HepG2 (cell line): ENCODE measurements around the gene DAZAP1. TPM values are rescaled to one million over a fixed set of nuclear protein-coding genes. Genes with fewer than 3 reads are reported as not detected.
A peak's percentile ranks its signal among the peaks of the same experiment; 100 is the strongest.

Experiments
- ARID5B ChIP-seq: IDR thresholded peaks from 2 replicates; pipeline ENCODE4 v1.4.0; 2020; ENCODE audit warnings: mild to moderate bottlenecking, missing genetic modification reagents
- BCL3 ChIP-seq: sonication (generic); formaldehyde crosslinking; IDR thresholded peaks from 2 replicates; pipeline ENCODE4 v1.5.1; 2020; ENCODE audit warnings: mild to moderate bottlenecking, missing genetic modification reagents, moderate library complexity
- ELF3 ChIP-seq: IDR thresholded peaks from 2 replicates; pipeline ENCODE4 v1.6.1; 2016; ENCODE audit warnings: missing genetic modification reagents, missing compliant biosample characterization
- FOSL1 ChIP-seq: sonication (generic); formaldehyde crosslinking; IDR thresholded peaks from 2 replicates; pipeline ENCODE4 v1.9.0; 2021; ENCODE audit warnings: missing genetic modification reagents, borderline replicate concordance
- GATAD1 ChIP-seq: IDR thresholded peaks from 2 replicates; pipeline ENCODE4 v1.6.1; 2016; ENCODE audit warnings: missing genetic modification reagents, missing compliant biosample characterization
- HIVEP1 ChIP-seq: sonication (generic); formaldehyde crosslinking; IDR thresholded peaks from 2 replicates; pipeline ENCODE4 v1.4.0; 2020; ENCODE audit warnings: mild to moderate bottlenecking, missing genetic modification reagents
- KDM5A ChIP-seq: fragments of 200-600 bp; sonication (generic); IDR thresholded peaks from 2 replicates; pipeline ENCODE4 v1.7.0; 2018; ENCODE audit warnings: antibody characterized with exemption, mild to moderate bottlenecking, low read length, borderline replicate concordance
- MXD3 ChIP-seq: IDR thresholded peaks from 2 replicates; pipeline ENCODE4 v1.6.1; 2016; ENCODE audit warnings: mild to moderate bottlenecking, missing biosample characterization, missing genetic modification reagents
- MYC ChIP-seq: sonication (generic); formaldehyde crosslinking; IDR thresholded peaks from 2 replicates; pipeline ENCODE4 v1.9.0; 2021; ENCODE audit warnings: missing genetic modification reagents, borderline replicate concordance
- SAFB2 ChIP-seq: sonication (generic); formaldehyde crosslinking; IDR thresholded peaks from 2 replicates; pipeline ENCODE4 v1.5.1; 2020; ENCODE audit warnings: missing genetic modification reagents, low read depth, mild to moderate bottlenecking, borderline replicate concordance
- ZFP36L2 ChIP-seq: sonication (generic); formaldehyde crosslinking; IDR thresholded peaks from 2 replicates; pipeline ENCODE4 v1.4.0; 2020; ENCODE audit warnings: missing genetic modification reagents
- ZFX ChIP-seq: sonication (generic); formaldehyde crosslinking; IDR thresholded peaks from 2 replicates; pipeline ENCODE4 v1.4.0; 2020; ENCODE audit warnings: mild to moderate bottlenecking, low read depth, missing genetic modification reagents, moderate library complexity
- ZNF367 ChIP-seq: sonication (generic); formaldehyde crosslinking; IDR thresholded peaks from 2 replicates; pipeline ENCODE4 v1.4.0; 2020; ENCODE audit warnings: missing genetic modification reagents, borderline replicate concordance
- ZNF563 ChIP-seq: sonication (generic); formaldehyde crosslinking; IDR thresholded peaks from 2 replicates; pipeline ENCODE4 v1.8.0; 2022; ENCODE audit warnings: mild to moderate bottlenecking, moderate library complexity, missing genetic modification reagents
- ZNF605 ChIP-seq: sonication (generic); formaldehyde crosslinking; IDR thresholded peaks from 2 replicates; pipeline ENCODE4 v1.8.0; 2022; ENCODE audit warnings: mild to moderate bottlenecking, missing genetic modification reagents
- ZSCAN31 ChIP-seq: sonication (generic); formaldehyde crosslinking; IDR thresholded peaks from 2 replicates; pipeline ENCODE4 v1.5.0; 2020; ENCODE audit warnings: low read depth, mild to moderate bottlenecking, missing genetic modification reagents
- polyA plus RNA-seq, 8 experiments: library from polyadenylated mRNA; depleted of rRNA in 3 of 8; stranded (reverse) in 7 of 8; unstranded in 1 of 8; fragments of >200 nt; fragmentation: Illumina TruSeq in 4 of 8; extraction: Trizol in 4 of 8; gene quantifications; 2 replicates each; pipeline versions ENCODE4 v1.2.1 to v1.2.3, GENCODE V29; 2011 to 2016; ENCODE audit warnings: low read depth in 4 of 8, missing spikeins in 1 of 8, mixed read lengths in 1 of 8; ENCODE audit not compliant: insufficient read depth in 1 of 8
- total RNA-seq, 5 experiments: library from RNA; depleted of rRNA; stranded (reverse); fragments of >200 nt; fragmentation: Illumina TruSeq; extraction: Trizol; gene quantifications; 2 replicates each; pipeline ENCODE4 v1.2.3, GENCODE V29; 2016; ENCODE audit warnings: low read depth in 1 of 5
- TF ChIP-seq, protein P1 (sequence below): sonication (generic); formaldehyde crosslinking; IDR thresholded peaks from 2 replicates; pipeline ENCODE4 v1.9.0; 2021; ENCODE audit warnings: missing genetic modification reagents, borderline replicate concordance
- TF ChIP-seq, protein P2 (sequence below): sonication (generic); formaldehyde crosslinking; conservative IDR thresholded peaks from 2 replicates; pipeline ENCODE4 v1.5.0; 2020; ENCODE audit warnings: missing genetic modification reagents

Gene DAZAP1
- total and polyA plus RNA-seq, 2 of the 13 experiments (the other 11 are each of a cell fraction or from before 2014, with no cell fraction given): 63.3 to 79.2 TPM

GRCh38 chr19:1478934-1479707, 71.7 kb downstream of the DAZAP1 start, which contains the start of gene C19orf25 (continued):
- TF ChIP-seq KDM5A (peak; percentile 35; the same call in 1 of the 2 replicates), ARID5B (CRISPR knock-in tag) (peak; percentile 23; the same call in 1 of the 2 replicates), HIVEP1 (no peak), FOSL1 (CRISPR knock-in tag) (no peak), BCL3 (CRISPR knock-in tag) (peak; percentile 30; the same call in 1 of the 2 replicates), GATAD1 (CRISPR knock-in tag) (peak; percentile 88), ELF3 (CRISPR knock-in tag) (peak; percentile 47; the same call in 1 of the 2 replicates), ZFP36L2 (CRISPR knock-in tag) (no peak), MYC (CRISPR knock-in tag) (peak; percentile 75), ZFX (peak; percentile 53; the same call in 1 of the 2 replicates), SAFB2 (CRISPR knock-in tag) (0 out of 2 replicates have a peak, but pooled peaks have one; percentile 28), MXD3 (CRISPR knock-in tag) (no peak; the same call in 1 of the 2 replicates), ZNF605 (peak; percentile 85), ZNF563 (CRISPR knock-in tag) (peak; percentile 76; the same call in 1 of the 2 replicates), ZNF367 (CRISPR knock-in tag) (no peak), ZSCAN31 (CRISPR knock-in tag) (peak; percentile 44; the same call in 1 of the 2 replicates)
- TF ChIP-seq, protein P1, sequence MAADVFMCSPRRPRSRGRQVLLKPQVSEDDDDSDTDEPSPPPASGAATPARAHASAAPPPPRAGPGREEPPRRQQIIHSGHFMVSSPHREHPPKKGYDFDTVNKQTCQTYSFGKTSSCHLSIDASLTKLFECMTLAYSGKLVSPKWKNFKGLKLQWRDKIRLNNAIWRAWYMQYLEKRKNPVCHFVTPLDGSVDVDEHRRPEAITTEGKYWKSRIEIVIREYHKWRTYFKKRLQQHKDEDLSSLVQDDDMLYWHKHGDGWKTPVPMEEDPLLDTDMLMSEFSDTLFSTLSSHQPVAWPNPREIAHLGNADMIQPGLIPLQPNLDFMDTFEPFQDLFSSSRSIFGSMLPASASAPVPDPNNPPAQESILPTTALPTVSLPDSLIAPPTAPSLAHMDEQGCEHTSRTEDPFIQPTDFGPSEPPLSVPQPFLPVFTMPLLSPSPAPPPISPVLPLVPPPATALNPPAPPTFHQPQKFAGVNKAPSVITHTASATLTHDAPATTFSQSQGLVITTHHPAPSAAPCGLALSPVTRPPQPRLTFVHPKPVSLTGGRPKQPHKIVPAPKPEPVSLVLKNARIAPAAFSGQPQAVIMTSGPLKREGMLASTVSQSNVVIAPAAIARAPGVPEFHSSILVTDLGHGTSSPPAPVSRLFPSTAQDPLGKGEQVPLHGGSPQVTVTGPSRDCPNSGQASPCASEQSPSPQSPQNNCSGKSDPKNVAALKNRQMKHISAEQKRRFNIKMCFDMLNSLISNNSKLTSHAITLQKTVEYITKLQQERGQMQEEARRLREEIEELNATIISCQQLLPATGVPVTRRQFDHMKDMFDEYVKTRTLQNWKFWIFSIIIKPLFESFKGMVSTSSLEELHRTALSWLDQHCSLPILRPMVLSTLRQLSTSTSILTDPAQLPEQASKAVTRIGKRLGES (CRISPR knock-in tag): no peak
- TF ChIP-seq, protein P2, sequence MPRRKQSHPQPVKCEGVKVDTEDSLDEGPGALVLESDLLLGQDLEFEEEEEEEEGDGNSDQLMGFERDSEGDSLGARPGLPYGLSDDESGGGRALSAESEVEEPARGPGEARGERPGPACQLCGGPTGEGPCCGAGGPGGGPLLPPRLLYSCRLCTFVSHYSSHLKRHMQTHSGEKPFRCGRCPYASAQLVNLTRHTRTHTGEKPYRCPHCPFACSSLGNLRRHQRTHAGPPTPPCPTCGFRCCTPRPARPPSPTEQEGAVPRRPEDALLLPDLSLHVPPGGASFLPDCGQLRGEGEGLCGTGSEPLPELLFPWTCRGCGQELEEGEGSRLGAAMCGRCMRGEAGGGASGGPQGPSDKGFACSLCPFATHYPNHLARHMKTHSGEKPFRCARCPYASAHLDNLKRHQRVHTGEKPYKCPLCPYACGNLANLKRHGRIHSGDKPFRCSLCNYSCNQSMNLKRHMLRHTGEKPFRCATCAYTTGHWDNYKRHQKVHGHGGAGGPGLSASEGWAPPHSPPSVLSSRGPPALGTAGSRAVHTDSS (CRISPR knock-in tag): no peak
